K562 (cell line): ENCODE data around the gene PBXIP1. TPM values are rescaled to one million over a fixed set of nuclear protein-coding genes. Genes with fewer than 3 reads are reported as not detected.
A peak's percentile ranks its signal among the peaks of the same experiment; 100 is the strongest.

Experiments used
- ARID4B ChIP-seq: sonication (generic); formaldehyde crosslinking; IDR thresholded peaks from 2 replicates; pipeline ENCODE4 v1.8.0; 2022; ENCODE audit warnings: mild to moderate bottlenecking, missing genetic modification reagents
- CREB3L1 ChIP-seq: fragments of 450-650 bp; IDR thresholded peaks from 2 replicates; pipeline ENCODE4 v1.6.1; 2014; ENCODE audit warnings: low read depth, mild to moderate bottlenecking, moderate library complexity, borderline replicate concordance
- CREM ChIP-seq: IDR thresholded peaks from 2 replicates; pipeline ENCODE4 v1.6.1; 2014; ENCODE audit warnings: antibody characterized with exemption, low read depth
- ESRRB ChIP-seq: fragments of 250-450 bp; sonication (Bioruptor Pico); IDR thresholded peaks from 2 replicates; pipeline ENCODE4 v1.5.0; 2020; ENCODE audit warnings: mild to moderate bottlenecking, moderate library complexity, borderline replicate concordance
- FOXK2 ChIP-seq, 2 experiments: fragments of 450-650 bp; IDR thresholded peaks in 1 of 2; conservative IDR thresholded peaks in 1 of 2; 2 replicates each; pipeline ENCODE4 v1.6.1; 2016; ENCODE audit warnings: low read depth in 2 of 2, mild to moderate bottlenecking in 1 of 2
- HBP1 ChIP-seq: fragments of 450-650 bp; formaldehyde crosslinking; IDR thresholded peaks from 2 replicates; pipeline ENCODE4 v1.4.0; 2022; ENCODE audit warnings: missing genetic modification characterization
- LCOR ChIP-seq: sonication (generic); formaldehyde crosslinking; IDR thresholded peaks from 2 replicates; pipeline ENCODE4 v1.8.0; 2022; ENCODE audit warnings: mild to moderate bottlenecking, missing genetic modification reagents
- MTA2 ChIP-seq: fragments of 450-650 bp; IDR thresholded peaks from 2 replicates; pipeline ENCODE4 v1.6.1; 2016; ENCODE audit warnings: low read depth
- MXD1 ChIP-seq: fragments of 250-450 bp; sonication (Bioruptor Pico); IDR thresholded peaks from 2 replicates; pipeline ENCODE4 v1.8.0; 2021; ENCODE audit warnings: borderline replicate concordance, mild to moderate bottlenecking, moderate library complexity; ENCODE audit not compliant: poor library complexity, severe bottlenecking
- TAF1 ChIP-seq: IDR thresholded peaks from 2 replicates; pipeline ENCODE4 v1.6.1; 2011; ENCODE audit warnings: mild to moderate bottlenecking, low read length, moderate library complexity; ENCODE audit not compliant: insufficient read depth, control insufficient read depth, severe bottlenecking; ENCODE audit errors: extremely low read depth
- TFAP4 ChIP-seq: sonication (generic); formaldehyde crosslinking; IDR thresholded peaks from 2 replicates; pipeline ENCODE4 v1.8.0; 2022; ENCODE audit warnings: missing genetic modification reagents, mild to moderate bottlenecking, moderate library complexity, borderline replicate concordance
- USF1 ChIP-seq: sonication (generic); formaldehyde crosslinking; IDR thresholded peaks from 2 replicates; pipeline ENCODE4 v1.9.0; 2022; ENCODE audit warnings: mild to moderate bottlenecking, missing genetic modification reagents
- YBX1 ChIP-seq: fragments of 450-650 bp; IDR thresholded peaks from 2 replicates; pipeline ENCODE4 v1.7.1; 2016; ENCODE audit warnings: mild to moderate bottlenecking
- ZFX ChIP-seq: sonication (generic); formaldehyde crosslinking; IDR thresholded peaks from 2 replicates; pipeline ENCODE4 v1.8.0; 2022; ENCODE audit warnings: mild to moderate bottlenecking, missing genetic modification reagents, moderate library complexity
- ZNF511 ChIP-seq: sonication (generic); formaldehyde crosslinking; IDR thresholded peaks from 2 replicates; pipeline ENCODE4 v1.8.0; 2022; ENCODE audit warnings: mild to moderate bottlenecking, missing genetic modification reagents
- polyA plus RNA-seq, 8 experiments: library from polyadenylated mRNA; depleted of rRNA in 4 of 8; stranded (reverse) in 5 of 8; unstranded in 3 of 8; fragments of >200 nt; fragmentation: Nextera tagmentation in 2 of 8; fragmentation: Illumina TruSeq in 1 of 8; extraction: Ambion mirVana in 2 of 8; extraction: Trizol in 1 of 8; gene quantifications; 2 replicates each; pipeline versions ENCODE4 v1.2.1 to v1.2.3, GENCODE V29; 2011 to 2014; ENCODE audit warnings: inconsistent platforms in 1 of 8, missing spikeins in 1 of 8
- total RNA-seq, 7 experiments: library from RNA; depleted of rRNA in 6 of 7; stranded (reverse); fragments of >200 nt in 6 of 7; fragmentation: Illumina TruSeq in 2 of 7; extraction: Trizol in 2 of 7; gene quantifications; 2 replicates each; pipeline versions ENCODE4 v1.2.1 to v1.2.3, GENCODE V29; 2011 to 2021; ENCODE audit warnings: low replicate concordance in 1 of 7

Gene PBXIP1
- total and polyA plus RNA-seq, 9 of the 15 experiments (the other 6 are each of a cell fraction or from before 2014, with no cell fraction given), result 0.13 to 8.3 (median 5.8) TPM

- TF ChIP-seq ARID4B (peak; percentile 64), HBP1 (CRISPR knock-in tag) (peak; percentile 90), ESRRB (CRISPR knock-in tag) (no peak), USF1 (CRISPR knock-in tag) (peak; percentile 96), ZFX (CRISPR knock-in tag) (peak; percentile 50), TFAP4 (CRISPR knock-in tag) (peak; percentile 74; the same call in 1 of the 2 replicates), YBX1 (no peak), CREM (peak; percentile 73), FOXK2 (conservative IDR thresholded peaks at IDR 0.05 in 1 of 2, IDR thresholded peaks at IDR 0.05 in 1 of 2; ENCODE audit: low read depth in 2 of 2) (peak; percentile 95 to 96), CREB3L1 (peak; percentile 75), MTA2 (no peak), TAF1 (peak; percentile 68), ZNF511 (CRISPR knock-in tag) (no peak), LCOR (CRISPR knock-in tag) (peak; percentile 72; the same call in 1 of the 2 replicates), MXD1 (CRISPR knock-in tag) (peak; percentile 25)
Measured at GRCh38 chr1:154982897-154983648, 27.2 kb upstream of the PBXIP1 start, which contains the start of gene FLAD1 (continued).
